ENCODE results near the gene FN3K. TPM values are rescaled to one million over a fixed set of nuclear protein-coding genes. Genes with fewer than 3 reads are reported as not detected.
"Not testable (repeated sequence)": the region's sequence is repeated elsewhere in the genome, so short reads cannot be mapped to it uniquely, and the experiment has no call there.

The FN3K gene
- total RNA-seq, 1 donor from 2014 or later, result 21.7 TPM

DNA sequence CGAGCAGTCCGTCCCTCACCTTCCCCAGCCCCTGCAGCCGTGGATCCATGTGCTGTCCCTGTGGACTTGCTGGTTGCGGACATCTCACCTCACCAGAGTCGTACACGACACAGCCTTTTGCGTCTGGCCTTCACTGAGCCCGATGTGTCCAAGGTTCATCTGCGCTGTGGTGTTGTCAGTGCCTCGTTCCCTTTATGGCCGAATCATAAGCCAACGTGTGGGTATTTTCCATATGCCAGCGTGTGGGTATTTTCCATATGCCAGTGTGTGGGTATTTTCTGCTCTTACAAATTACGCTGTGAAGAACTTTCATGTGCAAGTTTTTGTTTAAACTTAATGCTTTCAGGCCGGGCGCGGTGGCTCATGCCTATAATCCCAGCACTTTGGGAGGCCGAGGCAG is 48.1 kb downstream of the FN3K start:
- H3K4me3 Mint-ChIP-seq, result no peak overlapping the region
- H3K9me3 Mint-ChIP-seq, result no peaks in the 10 kb centered on the region
- TF ChIP-seq, protein P1, sequence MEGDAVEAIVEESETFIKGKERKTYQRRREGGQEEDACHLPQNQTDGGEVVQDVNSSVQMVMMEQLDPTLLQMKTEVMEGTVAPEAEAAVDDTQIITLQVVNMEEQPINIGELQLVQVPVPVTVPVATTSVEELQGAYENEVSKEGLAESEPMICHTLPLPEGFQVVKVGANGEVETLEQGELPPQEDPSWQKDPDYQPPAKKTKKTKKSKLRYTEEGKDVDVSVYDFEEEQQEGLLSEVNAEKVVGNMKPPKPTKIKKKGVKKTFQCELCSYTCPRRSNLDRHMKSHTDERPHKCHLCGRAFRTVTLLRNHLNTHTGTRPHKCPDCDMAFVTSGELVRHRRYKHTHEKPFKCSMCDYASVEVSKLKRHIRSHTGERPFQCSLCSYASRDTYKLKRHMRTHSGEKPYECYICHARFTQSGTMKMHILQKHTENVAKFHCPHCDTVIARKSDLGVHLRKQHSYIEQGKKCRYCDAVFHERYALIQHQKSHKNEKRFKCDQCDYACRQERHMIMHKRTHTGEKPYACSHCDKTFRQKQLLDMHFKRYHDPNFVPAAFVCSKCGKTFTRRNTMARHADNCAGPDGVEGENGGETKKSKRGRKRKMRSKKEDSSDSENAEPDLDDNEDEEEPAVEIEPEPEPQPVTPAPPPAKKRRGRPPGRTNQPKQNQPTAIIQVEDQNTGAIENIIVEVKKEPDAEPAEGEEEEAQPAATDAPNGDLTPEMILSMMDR (conservative IDR thresholded peaks at IDR 0.05), result no peak
- no peak for DNase-seq (ENCODE audit: low read depth, low spot score)
- H3K27me3 Mint-ChIP-seq (ENCODE audit: low read depth), result no peaks in the 10 kb centered on the region
- H3K36me3 Mint-ChIP-seq (ENCODE audit: low read depth), result no peaks in the 10 kb centered on the region
- peaks cover 12% of the 10 kb centered on the region for H3K4me1 Mint-ChIP-seq
- no peak overlapping the region for H3K27ac Mint-ChIP-seq (ENCODE audit: unreplicated experiment)

GRCh38 chr17:82785581-82785980 is 50.2 kb downstream of the FN3K start:
- H3K36me3 Mint-ChIP-seq (ENCODE audit: low read depth); H3K27me3 Mint-ChIP-seq (ENCODE audit: low read depth); H3K9me3 Mint-ChIP-seq; DNase-seq (ENCODE audit: low read depth, low spot score); H3K27ac Mint-ChIP-seq (ENCODE audit: unreplicated experiment); H3K4me3 Mint-ChIP-seq: not testable (repeated sequence)
- peaks cover 12% of the 10 kb centered on the region for H3K4me1 Mint-ChIP-seq

- Mint-ChIP-seq H3K36me3 (ENCODE audit: low read depth) (no peaks in the 10 kb centered on the region), H3K27ac (ENCODE audit: unreplicated experiment) (no peak overlapping the region)
Measured at GRCh38 chr17:82786427-82786826, 51.0 kb downstream of the FN3K start.

DNA sequence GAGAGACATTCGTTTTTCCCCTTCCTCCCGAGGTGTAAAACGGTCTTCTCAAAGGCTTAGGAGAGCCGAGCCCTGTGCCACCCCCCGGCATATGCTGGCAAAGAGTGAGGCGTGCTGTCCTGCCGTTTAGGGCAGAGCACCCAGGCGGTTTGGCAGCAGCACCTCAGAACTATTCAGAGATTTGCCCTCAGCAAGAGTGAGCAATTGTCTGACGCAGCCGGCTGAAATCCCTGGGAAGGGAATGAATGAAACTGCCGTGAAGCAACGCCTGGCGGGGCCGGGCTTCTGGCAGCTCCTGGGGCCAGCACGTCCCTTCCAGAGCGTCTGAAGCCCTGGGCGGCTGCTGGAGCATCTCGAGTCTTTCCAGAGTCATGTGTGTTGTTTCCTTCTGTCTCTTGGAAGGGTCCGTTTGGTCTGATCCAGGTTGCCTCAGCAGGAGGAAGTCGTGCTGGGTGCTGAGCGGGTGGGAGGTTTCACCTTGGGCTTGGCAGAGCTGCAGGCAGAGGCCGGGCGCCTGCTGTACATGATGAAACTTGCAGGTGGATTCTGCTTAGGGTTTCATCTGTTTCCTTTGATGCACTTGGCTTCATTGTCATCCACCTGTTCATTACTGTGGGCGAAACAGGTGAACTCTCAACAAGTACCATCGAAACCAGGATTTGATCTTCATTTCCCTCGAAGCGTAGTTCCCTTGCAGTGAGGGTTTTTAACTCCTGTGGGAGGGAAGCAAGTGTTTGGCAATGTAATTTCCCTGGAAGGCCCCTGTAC is 51.9 kb downstream of the FN3K start:
- Mint-ChIP-seq H3K9me3 (no peaks in the 10 kb centered on the region), H3K27ac (ENCODE audit: unreplicated experiment) (no peak overlapping the region), H3K27me3 (ENCODE audit: low read depth) (no peaks in the 10 kb centered on the region), H3K4me1 (peaks cover 9% of the 10 kb centered on the region), H3K4me3 (no peak overlapping the region), H3K36me3 (ENCODE audit: low read depth) (no peaks in the 10 kb centered on the region)
- no peak for DNase-seq (ENCODE audit: low read depth, low spot score)
- TF ChIP-seq, protein P1 (conservative IDR thresholded peaks at IDR 0.05), result no peak

More at GRCh38 chr17:82786427-82786826, 51.0 kb downstream of the FN3K start:
- TF ChIP-seq, protein P1 (conservative IDR thresholded peaks at IDR 0.05), result no peak
- Mint-ChIP-seq H3K4me3 (no peak overlapping the region), H3K27me3 (ENCODE audit: low read depth) (no peaks in the 10 kb centered on the region), H3K4me1 (peaks cover 13% of the 10 kb centered on the region), H3K9me3 (no peaks in the 10 kb centered on the region)
- no peak for DNase-seq (ENCODE audit: low read depth, low spot score)

GRCh38 chr17:82788206-82789001 is 53.0 kb downstream of the FN3K start:
- no peak overlapping the region for H3K4me3 Mint-ChIP-seq
- peaks cover 8% of the 10 kb centered on the region for H3K4me1 Mint-ChIP-seq
- TF ChIP-seq, protein P1 (conservative IDR thresholded peaks at IDR 0.05), result no peak
- H3K36me3 Mint-ChIP-seq (ENCODE audit: low read depth), result no peaks in the 10 kb centered on the region
- H3K9me3 Mint-ChIP-seq, result no peaks in the 10 kb centered on the region
- H3K27ac Mint-ChIP-seq (ENCODE audit: unreplicated experiment), result no peak overlapping the region
- DNase-seq (ENCODE audit: low read depth, low spot score), result no peak
- H3K27me3 Mint-ChIP-seq (ENCODE audit: low read depth), result no peaks in the 10 kb centered on the region

All from neural crest cell (in vitro differentiated cells).